DND-41 (cell line): Measurements from ENCODE around the gene LYRM4.

ENCODE experiments used
- EZH2 ChIP-seq: IDR thresholded peaks from 3 replicates; pipeline ENCODE4 v1.6.1; 2012; ENCODE audit warnings: borderline replicate concordance, low read depth, mild to moderate bottlenecking, moderate library complexity, low read length, inconsistent platforms; ENCODE audit not compliant: severe bottlenecking
- TF ChIP-seq, protein P1 (sequence below): IDR thresholded peaks from 2 replicates; pipeline ENCODE4 v1.5.1; 2012; ENCODE audit warnings: borderline replicate concordance, low read length, moderate library complexity, mild to moderate bottlenecking; ENCODE audit not compliant: poor library complexity, severe bottlenecking; ENCODE audit errors: extremely low read depth

DNA sequence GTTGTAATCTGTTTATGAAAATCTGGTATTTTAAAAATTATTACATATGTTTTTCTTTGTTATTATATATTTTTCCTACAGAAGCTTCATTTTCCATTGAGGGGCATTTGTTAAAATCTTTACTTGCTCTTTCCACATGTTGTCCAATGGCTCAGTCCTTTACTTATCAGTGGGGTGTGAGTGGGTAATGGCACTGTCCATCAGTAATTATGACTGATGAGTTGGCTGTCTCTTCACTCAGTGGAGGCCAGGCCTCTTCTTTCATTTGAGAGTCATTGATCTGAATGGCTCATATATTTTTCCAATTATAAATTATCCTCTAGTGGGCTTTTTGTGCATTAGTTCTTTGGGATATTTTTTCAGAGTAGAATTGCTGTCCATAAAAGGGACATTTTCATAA is 46.3 kb upstream of the LYRM4 start:
- TF ChIP-seq EZH2 = no peak
- TF ChIP-seq, protein P1, sequence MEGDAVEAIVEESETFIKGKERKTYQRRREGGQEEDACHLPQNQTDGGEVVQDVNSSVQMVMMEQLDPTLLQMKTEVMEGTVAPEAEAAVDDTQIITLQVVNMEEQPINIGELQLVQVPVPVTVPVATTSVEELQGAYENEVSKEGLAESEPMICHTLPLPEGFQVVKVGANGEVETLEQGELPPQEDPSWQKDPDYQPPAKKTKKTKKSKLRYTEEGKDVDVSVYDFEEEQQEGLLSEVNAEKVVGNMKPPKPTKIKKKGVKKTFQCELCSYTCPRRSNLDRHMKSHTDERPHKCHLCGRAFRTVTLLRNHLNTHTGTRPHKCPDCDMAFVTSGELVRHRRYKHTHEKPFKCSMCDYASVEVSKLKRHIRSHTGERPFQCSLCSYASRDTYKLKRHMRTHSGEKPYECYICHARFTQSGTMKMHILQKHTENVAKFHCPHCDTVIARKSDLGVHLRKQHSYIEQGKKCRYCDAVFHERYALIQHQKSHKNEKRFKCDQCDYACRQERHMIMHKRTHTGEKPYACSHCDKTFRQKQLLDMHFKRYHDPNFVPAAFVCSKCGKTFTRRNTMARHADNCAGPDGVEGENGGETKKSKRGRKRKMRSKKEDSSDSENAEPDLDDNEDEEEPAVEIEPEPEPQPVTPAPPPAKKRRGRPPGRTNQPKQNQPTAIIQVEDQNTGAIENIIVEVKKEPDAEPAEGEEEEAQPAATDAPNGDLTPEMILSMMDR = no peak
